GM19193 (cell line): ENCODE measurements around the gene LIN37.

Experiments used
- POLR2A ChIP-seq: IDR thresholded peaks from 4 replicates; pipeline ENCODE4 v1.6.1; 2011; ENCODE audit not compliant: insufficient read depth, insufficient read length; ENCODE audit errors: extremely low read depth

LIN37 gene

GRCh38 chr19:35782589-35782988, 34.2 kb downstream of the LIN37 start:
- no peak for TF ChIP-seq POLR2A

GRCh38 chr19:35783469-35784434, 35.4 kb downstream of the LIN37 start:
- no peak for TF ChIP-seq POLR2A

- TF ChIP-seq POLR2A = no peak
These were observed 36.3 kb downstream of the LIN37 start for GRCh38 chr19:35784503-35785338.

- no peak for TF ChIP-seq POLR2A
These were observed 36.9 kb downstream of the LIN37 start for GRCh38 chr19:35785339-35785627.

- TF ChIP-seq POLR2A = no peak
These were observed 38.2 kb downstream of the LIN37 start for GRCh38 chr19:35786299-35787160.

- TF ChIP-seq POLR2A = no peak
These were observed 38.9 kb downstream of the LIN37 start for GRCh38 chr19:35787227-35787799.

GRCh38 chr19:35788205-35788960, 40.0 kb downstream of the LIN37 start:
- no peak for TF ChIP-seq POLR2A

GRCh38 chr19:35789195-35789977, 41.0 kb downstream of the LIN37 start:
- no peak for TF ChIP-seq POLR2A

- TF ChIP-seq POLR2A = no peak
These were observed 41.9 kb downstream of the LIN37 start for GRCh38 chr19:35789978-35790944.

- no peak for TF ChIP-seq POLR2A
These were observed 42.8 kb downstream of the LIN37 start for GRCh38 chr19:35790981-35791813.

- no peak for TF ChIP-seq POLR2A
These were observed 43.5 kb downstream of the LIN37 start for GRCh38 chr19:35791814-35792279.
